Endodermal cell (in vitro differentiated cells): Measurements from ENCODE around the gene GOT1. TPM values are rescaled to one million over a fixed set of nuclear protein-coding genes. Genes with fewer than 3 reads are reported as not detected.

Experiments used
- DNase-seq: peaks from one replicate; pipeline ENCODE4 v3.0.0-alpha.2; 2017
- H3K27ac ChIP-seq: 2 replicates; pipeline ENCODE4 v1.5.1; 2013; ENCODE audit warnings: mild to moderate bottlenecking, low read depth, low read length, moderate library complexity
- H3K27me3 ChIP-seq: 2 replicates; pipeline ENCODE4 v1.6.1; 2013; ENCODE audit warnings: mild to moderate bottlenecking, low read length, moderate library complexity; ENCODE audit not compliant: insufficient read depth, control insufficient read depth, poor library complexity, severe bottlenecking
- H3K36me3 ChIP-seq: 2 replicates; pipeline ENCODE4 v1.7.0; 2013; ENCODE audit warnings: mild to moderate bottlenecking, low read length, moderate library complexity; ENCODE audit not compliant: control insufficient read depth, insufficient read depth
- H3K4me1 ChIP-seq: one replicate; pipeline ENCODE4 v1.7.0; 2013; ENCODE audit warnings: low read length; ENCODE audit not compliant: control insufficient read depth, insufficient read depth
- H3K4me3 ChIP-seq: 2 replicates; pipeline ENCODE4 v1.5.1; 2013; ENCODE audit warnings: mild to moderate bottlenecking, low read length, moderate library complexity
- H3K9ac ChIP-seq: 2 replicates; pipeline ENCODE4 v1.6.1; 2013; ENCODE audit warnings: mild to moderate bottlenecking, low read length, moderate library complexity; ENCODE audit not compliant: poor library complexity, severe bottlenecking; ENCODE audit errors: extremely low read depth
- H3K9me3 ChIP-seq: 2 replicates; pipeline ENCODE4 v1.6.1; 2013; ENCODE audit warnings: mild to moderate bottlenecking, low read length, moderate library complexity; ENCODE audit not compliant: control insufficient read depth
- H3K27ac Mint-ChIP-seq: 2 replicates; pipeline ENCODE4 v1.8.0; 2020; ENCODE audit warnings: mixed read lengths
- H3K27me3 Mint-ChIP-seq: 2 replicates; pipeline ENCODE4 v1.8.0; 2021; ENCODE audit warnings: mild to moderate bottlenecking, mixed read lengths; ENCODE audit not compliant: insufficient read depth
- H3K36me3 Mint-ChIP-seq: 2 replicates; pipeline ENCODE4 v1.8.0; 2020; ENCODE audit warnings: low read depth, mixed read lengths
- H3K4me1 Mint-ChIP-seq: 2 replicates; pipeline ENCODE4 v1.8.0; 2020; ENCODE audit warnings: mixed read lengths
- H3K4me3 Mint-ChIP-seq: 2 replicates; pipeline ENCODE4 v1.8.0; 2020; ENCODE audit warnings: mild to moderate bottlenecking, moderate library complexity, mixed read lengths
- H3K9me3 Mint-ChIP-seq: 2 replicates; pipeline ENCODE4 v1.8.0; 2020; ENCODE audit warnings: mild to moderate bottlenecking, mixed read lengths
- CTCF ChIP-seq: fragments of 200-600 bp; sonication (generic); conservative IDR thresholded peaks from 2 replicates; pipeline ENCODE4 v1.5.0; 2021; ENCODE audit warnings: antibody characterized with exemption, mild to moderate bottlenecking
- WGBS, 2 experiments: methylation state at CpG; one replicate each; pipeline versions ENCODE4 v1.1.5 to v1.1.7; 2013; ENCODE audit warnings: missing lambda C conversion rate in 2 of 2, mixed read lengths in 1 of 2; ENCODE audit not compliant: insufficient coverage in 1 of 2, insufficient read length in 1 of 2; 5-methylcytosine and 5-hydroxymethylcytosine counted together
- total RNA-seq, 2 donors: library from RNA; stranded (reverse); fragmentation: NEBNext Ultra II Directional in 1 of 2; extraction: Animal tissue kit (Norgen Biotek cat#: 25700) in 1 of 2; gene quantifications; 2 replicates in 1 of 2; 3 replicates in 1 of 2; pipeline ENCODE4 v1.2.1, GENCODE V29; 2021

Gene GOT1
- total RNA-seq, 2 donors from 2014 or later: 35.1 to 36.5 TPM

GRCh38 chr10:99418910-99419624, 11.4 kb downstream of the GOT1 start:
- Mint-ChIP-seq H3K27ac (no peak overlapping the region), H3K4me1 (no peaks in the 10 kb centered on the region), H3K36me3 (peaks cover 39% of the 10 kb centered on the region), H3K27me3 (no peaks in the 10 kb centered on the region), H3K4me3 (no peak overlapping the region), H3K9me3 (no peaks in the 10 kb centered on the region)
- H3K9me3 ChIP-seq: no peaks in the 10 kb centered on the region
- no peaks in the 10 kb centered on the region for H3K4me1 ChIP-seq
- H3K27me3 ChIP-seq: no peaks in the 10 kb centered on the region
- H3K36me3 ChIP-seq: peaks cover 29% of the 10 kb centered on the region
- H3K27ac ChIP-seq: no peak overlapping the region
- no peak overlapping the region for H3K4me3 ChIP-seq
- DNase-seq: no peak
- TF ChIP-seq CTCF: no peak
- no peak overlapping the region for H3K9ac ChIP-seq

- no peaks in the 10 kb centered on the region for H3K4me1 ChIP-seq
- H3K9me3 ChIP-seq: no peaks in the 10 kb centered on the region
- H3K27ac ChIP-seq: no peak overlapping the region
- Mint-ChIP-seq H3K27me3 (no peaks in the 10 kb centered on the region), H3K27ac (no peak overlapping the region), H3K36me3 (peaks cover 11% of the 10 kb centered on the region), H3K9me3 (no peaks in the 10 kb centered on the region), H3K4me1 (no peaks in the 10 kb centered on the region), H3K4me3 (no peak overlapping the region)
- no peak overlapping the region for H3K9ac ChIP-seq
- peaks cover 19% of the 10 kb centered on the region for H3K36me3 ChIP-seq
- no peaks in the 10 kb centered on the region for H3K27me3 ChIP-seq
- no peak for DNase-seq
- no peak overlapping the region for H3K4me3 ChIP-seq
- TF ChIP-seq CTCF: peak; percentile 62
- WGBS, 2 experiments: 75 to 85% methylated on average over 1 of the region's 1 CpG
Measured at GRCh38 chr10:99412099-99412498, 18.3 kb downstream of the GOT1 start.

GRCh38 chr10:99411546-99411945, 18.9 kb downstream of the GOT1 start:
- no peaks in the 10 kb centered on the region for H3K9me3 Mint-ChIP-seq
- H3K9me3 ChIP-seq: no peaks in the 10 kb centered on the region
- no peak overlapping the region for H3K4me3 ChIP-seq
- no peak overlapping the region for H3K27ac Mint-ChIP-seq
- no peaks in the 10 kb centered on the region for H3K4me1 ChIP-seq
- TF ChIP-seq CTCF: no peak
- peaks cover 15% of the 10 kb centered on the region for H3K36me3 Mint-ChIP-seq
- no peaks in the 10 kb centered on the region for H3K27me3 Mint-ChIP-seq
- 86 to 94% methylated on average over 1 to 2 of the region's 2 CpGs for WGBS, 2 experiments
- peaks cover 25% of the 10 kb centered on the region for H3K36me3 ChIP-seq
- H3K4me3 Mint-ChIP-seq: no peak overlapping the region
- H3K27ac ChIP-seq: no peak overlapping the region
- no peaks in the 10 kb centered on the region for H3K27me3 ChIP-seq
- no peak for DNase-seq
- H3K9ac ChIP-seq: no peak overlapping the region
- no peaks in the 10 kb centered on the region for H3K4me1 Mint-ChIP-seq
